Measurements from ENCODE around the gene VWF. TPM values are rescaled to one million over a fixed set of nuclear protein-coding genes. Genes with fewer than 3 reads are reported as not detected.

The VWF gene
- total RNA-seq, 6 donors from 2014 or later = 292 to 543 (median 360) TPM

DNA sequence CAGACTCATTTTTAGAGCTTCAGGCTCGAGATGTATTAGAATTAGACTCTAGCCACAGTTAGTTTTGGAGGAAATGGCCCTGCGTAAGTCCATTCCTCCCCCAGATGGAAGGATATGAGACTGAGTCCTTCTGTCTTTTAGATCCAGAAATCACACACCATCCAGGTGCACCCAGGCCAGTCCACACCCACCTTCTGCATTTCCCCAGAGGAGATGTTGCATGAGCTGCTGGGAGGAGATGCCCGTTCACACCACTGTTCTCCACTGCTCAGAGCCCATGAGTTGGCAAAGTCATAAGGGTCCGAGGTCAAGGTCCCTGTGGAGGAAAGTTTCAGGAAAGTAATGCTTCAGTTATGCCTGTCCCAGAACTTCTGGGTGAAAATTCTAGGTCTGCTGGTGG, 29.2 kb downstream of the VWF start:
- 78 to 87% methylated on average over 4 of the region's 4 CpGs for WGBS, 2 donors
- Histone ChIP-seq H3K9me3 (no peaks in the 10 kb centered on the region), H3K4me1 (peaks cover 33 to 47% (median 36%) of the 10 kb centered on the region in 4 donors), H3K36me3 (peaks cover 0 to 48% (median 0%) of the 10 kb centered on the region in 4 donors), H3K27me3 (no peaks in the 10 kb centered on the region), H3K27ac (no peak overlapping the region), H3K4me3 (no peak overlapping the region)
- peak in 1 of 2 donors; percentile 10 for DNase-seq
- no peak for ATAC-seq (ENCODE audit: low FRiP score in 2 of 2)
- TF ChIP-seq, protein P1, sequence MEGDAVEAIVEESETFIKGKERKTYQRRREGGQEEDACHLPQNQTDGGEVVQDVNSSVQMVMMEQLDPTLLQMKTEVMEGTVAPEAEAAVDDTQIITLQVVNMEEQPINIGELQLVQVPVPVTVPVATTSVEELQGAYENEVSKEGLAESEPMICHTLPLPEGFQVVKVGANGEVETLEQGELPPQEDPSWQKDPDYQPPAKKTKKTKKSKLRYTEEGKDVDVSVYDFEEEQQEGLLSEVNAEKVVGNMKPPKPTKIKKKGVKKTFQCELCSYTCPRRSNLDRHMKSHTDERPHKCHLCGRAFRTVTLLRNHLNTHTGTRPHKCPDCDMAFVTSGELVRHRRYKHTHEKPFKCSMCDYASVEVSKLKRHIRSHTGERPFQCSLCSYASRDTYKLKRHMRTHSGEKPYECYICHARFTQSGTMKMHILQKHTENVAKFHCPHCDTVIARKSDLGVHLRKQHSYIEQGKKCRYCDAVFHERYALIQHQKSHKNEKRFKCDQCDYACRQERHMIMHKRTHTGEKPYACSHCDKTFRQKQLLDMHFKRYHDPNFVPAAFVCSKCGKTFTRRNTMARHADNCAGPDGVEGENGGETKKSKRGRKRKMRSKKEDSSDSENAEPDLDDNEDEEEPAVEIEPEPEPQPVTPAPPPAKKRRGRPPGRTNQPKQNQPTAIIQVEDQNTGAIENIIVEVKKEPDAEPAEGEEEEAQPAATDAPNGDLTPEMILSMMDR (IDR thresholded peaks at IDR 0.05) = no peak
- TF ChIP-seq POLR2A (IDR thresholded peaks at IDR 0.05) = no peak
- no peak for TF ChIP-seq EP300 (IDR thresholded peaks at IDR 0.05)
- no peak for TF ChIP-seq POLR2AphosphoS5 (IDR thresholded peaks at IDR 0.05)

GRCh38 chr12:6093764-6094163, 30.7 kb downstream of the VWF start:
- TF ChIP-seq POLR2AphosphoS5 (IDR thresholded peaks at IDR 0.05) = no peak
- no peak for TF ChIP-seq EP300 (IDR thresholded peaks at IDR 0.05)
- TF ChIP-seq, protein P1 (IDR thresholded peaks at IDR 0.05) = no peak
- no peak for TF ChIP-seq POLR2A (IDR thresholded peaks at IDR 0.05)
- Histone ChIP-seq H3K36me3 (peaks cover 0 to 53% (median 0%) of the 10 kb centered on the region in 4 donors), H3K9me3 (no peaks in the 10 kb centered on the region), H3K27me3 (no peaks in the 10 kb centered on the region), H3K27ac (peak overlapping the region; percentile 52 to 77 (median 68)), H3K4me1 (peaks cover 47 to 56% (median 49%) of the 10 kb centered on the region in 4 donors), H3K4me3 (no peak overlapping the region)
- ATAC-seq (ENCODE audit: low FRiP score in 2 of 2) (peak; percentile 39 to 51), DNase-seq (peak in 1 of 2 donors; percentile 56)
- 92 to 100% methylated on average over 2 of the region's 2 CpGs for WGBS, 2 donors

GRCh38 chr12:6092784-6093722, 31.4 kb downstream of the VWF start:
- H3K27ac ChIP-seq = peak overlapping the region; percentile 52 to 77 (median 68)
- no peaks in the 10 kb centered on the region for H3K9me3 ChIP-seq
- no peaks in the 10 kb centered on the region for H3K27me3 ChIP-seq
- DNase-seq (peak in 1 of 2 donors; percentile 89), ATAC-seq (ENCODE audit: low FRiP score in 2 of 2) (peak; percentile 70 to 92)
- H3K4me3 ChIP-seq = no peak overlapping the region
- H3K36me3 ChIP-seq = peaks cover 0 to 45% (median 0%) of the 10 kb centered on the region in 4 donors
- WGBS, 2 donors = 53 to 60% methylated on average over 3 to 9 of the region's 9 CpGs
- peaks cover 50 to 52% (median 51%) of the 10 kb centered on the region in 4 donors for H3K4me1 ChIP-seq
- TF ChIP-seq, protein P1 (IDR thresholded peaks at IDR 0.05) = peak in 1 of 6 experiments; percentile 4
- TF ChIP-seq POLR2A (IDR thresholded peaks at IDR 0.05) (no peak), EP300 (IDR thresholded peaks at IDR 0.05) (no peak), POLR2AphosphoS5 (IDR thresholded peaks at IDR 0.05) (peak in 1 of 2 donors; percentile 38)

GRCh38 chr12:6091786-6092566, 32.5 kb downstream of the VWF start:
- Histone ChIP-seq H3K4me1 (peaks cover 50 to 52% (median 51%) of the 10 kb centered on the region in 4 donors), H3K36me3 (peaks cover 0 to 41% (median 0%) of the 10 kb centered on the region in 4 donors), H3K4me3 (no peak overlapping the region), H3K9me3 (no peaks in the 10 kb centered on the region), H3K27ac (peak overlapping the region in 2 of 4 donors; percentile 61 to 77), H3K27me3 (no peaks in the 10 kb centered on the region)
- no peak for TF ChIP-seq EP300 (IDR thresholded peaks at IDR 0.05)
- TF ChIP-seq POLR2A (IDR thresholded peaks at IDR 0.05) = no peak
- TF ChIP-seq POLR2AphosphoS5 (IDR thresholded peaks at IDR 0.05) = no peak
- TF ChIP-seq, protein P1 (IDR thresholded peaks at IDR 0.05) = no peak
- 81 to 88% methylated on average over 11 to 13 of the region's 14 CpGs for WGBS, 2 donors
- ATAC-seq (ENCODE audit: low FRiP score in 2 of 2) (no peak), DNase-seq (peak in 1 of 2 donors; percentile 18)

Data from upper lobe of left lung (tissue), 6 donors.